Neural cell (in vitro differentiated cells): ENCODE measurements around the gene KNTC1. TPM values are rescaled to one million over a fixed set of nuclear protein-coding genes. Genes with fewer than 3 reads are reported as not detected.
A peak's percentile ranks its signal among the peaks of the same experiment; 100 is the strongest.

Experiments used
- H2AFZ ChIP-seq: fragments of 200-600, 300-800 bp; sonication (generic), shearing (Covaris generic); 2 replicates; pipeline ENCODE4 v1.6.0; 2014; ENCODE audit warnings: low read depth, mild to moderate bottlenecking, antibody characterized with exemption, low read length, moderate library complexity
- H3F3A ChIP-seq: fragments of 200-600 bp; shearing (Covaris generic); 2 replicates; pipeline ENCODE4 v1.6.1; 2016; ENCODE audit warnings: mild to moderate bottlenecking, moderate library complexity, mixed read lengths, antibody characterized with exemption, low read length; ENCODE audit not compliant: insufficient read depth, poor library complexity, severe bottlenecking
- H3K27ac ChIP-seq: fragments of 200-600, 300-800 bp; sonication (generic), shearing (Covaris generic); 2 replicates; pipeline ENCODE4 v1.5.1; 2014; ENCODE audit warnings: mild to moderate bottlenecking, low read length, moderate library complexity
- H3K27me3 ChIP-seq: fragments of 300-800, 200-600 bp; sonication (generic), shearing (Covaris generic); 2 replicates; pipeline ENCODE4 v1.6.0; 2014; ENCODE audit warnings: mild to moderate bottlenecking, low read depth, low read length, moderate library complexity; ENCODE audit not compliant: insufficient read depth
- H3K36me3 ChIP-seq: fragments of 300-800, 200-600 bp; sonication (generic), shearing (Covaris generic); 2 replicates; pipeline ENCODE4 v1.5.1; 2014; ENCODE audit warnings: mild to moderate bottlenecking, antibody characterized with exemption, low read length, moderate library complexity; ENCODE audit not compliant: insufficient read depth
- H3K4me2 ChIP-seq: fragments of 300-800, 200-600 bp; sonication (generic), shearing (Covaris generic); 2 replicates; pipeline ENCODE4 v1.6.0; 2014; ENCODE audit warnings: mild to moderate bottlenecking, low read length
- H3K4me3 ChIP-seq: fragments of 300-800, 200-600 bp; sonication (generic), shearing (Covaris generic); 2 replicates; pipeline ENCODE4 v1.5.1; 2014; ENCODE audit warnings: mild to moderate bottlenecking, low read length, moderate library complexity
- H3K79me2 ChIP-seq: fragments of 200-600 bp; shearing (Covaris generic); replicated peaks from 2 replicates; pipeline ENCODE4 v1.6.0; 2014; ENCODE audit warnings: mild to moderate bottlenecking, low read length, moderate library complexity; ENCODE audit not compliant: insufficient read depth
- H3K9ac ChIP-seq: fragments of 300-800, 200-600 bp; sonication (generic), shearing (Covaris generic); 2 replicates; pipeline ENCODE4 v1.6.1; 2016; ENCODE audit warnings: mild to moderate bottlenecking, low read length, mixed read lengths
- H3K9me2 ChIP-seq: fragments of 200-600 bp; shearing (Covaris generic); 2 replicates; pipeline ENCODE4 v1.6.1; 2016; ENCODE audit warnings: mild to moderate bottlenecking, low read length, mixed read lengths; ENCODE audit not compliant: insufficient read depth
- H3K9me3 ChIP-seq: fragments of 200-600, 300-800 bp; sonication (generic), shearing (Covaris generic); 2 replicates; pipeline ENCODE4 v1.6.1; 2016; ENCODE audit warnings: mild to moderate bottlenecking, mixed run types, low read length, moderate library complexity, mixed read lengths
- H4K20me1 ChIP-seq: fragments of 200-600 bp; shearing (Covaris generic); 2 replicates; pipeline ENCODE4 v1.6.1; 2016; ENCODE audit warnings: mild to moderate bottlenecking, mixed run types; ENCODE audit not compliant: insufficient read depth
- CTCF ChIP-seq: fragments of 450-650 bp; IDR thresholded peaks from 2 replicates; pipeline ENCODE4 v1.5.1; 2014; ENCODE audit warnings: antibody characterized with exemption, mild to moderate bottlenecking, moderate library complexity; ENCODE audit not compliant: poor library complexity, severe bottlenecking
- EP300 ChIP-seq: fragments of 450-650 bp; conservative IDR thresholded peaks from 2 replicates; pipeline ENCODE4 v1.6.1; 2014; ENCODE audit warnings: antibody characterized with exemption, mild to moderate bottlenecking, moderate library complexity; ENCODE audit not compliant: poor library complexity, severe bottlenecking
- EZH2 ChIP-seq: fragments of 200-600, 300-800 bp; shearing (Covaris generic), sonication (generic); IDR thresholded peaks from 2 replicates; pipeline ENCODE4 v1.6.1; 2014; ENCODE audit warnings: antibody characterized with exemption, low read length, borderline replicate concordance, mild to moderate bottlenecking; ENCODE audit not compliant: insufficient read depth, poor library complexity, severe bottlenecking
- MXI1 ChIP-seq: fragments of 450-650 bp; conservative IDR thresholded peaks from 2 replicates; pipeline ENCODE4 v1.6.1; 2014; ENCODE audit warnings: antibody characterized with exemption, mild to moderate bottlenecking; ENCODE audit not compliant: poor library complexity, severe bottlenecking
- POLR2AphosphoS5 ChIP-seq: IDR thresholded peaks from 2 replicates; pipeline ENCODE4 v1.6.1; 2012
- RAD21 ChIP-seq: fragments of 450-650 bp; conservative IDR thresholded peaks from 2 replicates; pipeline ENCODE4 v1.6.1; 2014; ENCODE audit warnings: antibody characterized with exemption, mild to moderate bottlenecking, moderate library complexity
- REST ChIP-seq: IDR thresholded peaks from 2 replicates; pipeline ENCODE4 v1.6.1; 2012; ENCODE audit warnings: borderline replicate concordance
- SMC3 ChIP-seq: fragments of 450-650 bp; conservative IDR thresholded peaks from 2 replicates; pipeline ENCODE4 v1.6.1; 2014; ENCODE audit warnings: antibody characterized with exemption, mild to moderate bottlenecking, moderate library complexity; ENCODE audit not compliant: poor library complexity
- TAF1 ChIP-seq: IDR thresholded peaks from 2 replicates; pipeline ENCODE4 v1.6.1; 2012; ENCODE audit warnings: low read depth
- polyA minus RNA-seq: library from RNA; depleted of rRNA, polyadenylated mRNA; stranded (reverse); fragments of >200 nt; gene quantifications from 2 replicates; pipeline ENCODE4 v1.2.3, GENCODE V29; 2014
- polyA plus RNA-seq: library from polyadenylated mRNA; depleted of rRNA; stranded (reverse); fragments of >200 nt; gene quantifications from 2 replicates; pipeline ENCODE4 v1.2.3, GENCODE V29; 2014

The KNTC1 gene, protein sequence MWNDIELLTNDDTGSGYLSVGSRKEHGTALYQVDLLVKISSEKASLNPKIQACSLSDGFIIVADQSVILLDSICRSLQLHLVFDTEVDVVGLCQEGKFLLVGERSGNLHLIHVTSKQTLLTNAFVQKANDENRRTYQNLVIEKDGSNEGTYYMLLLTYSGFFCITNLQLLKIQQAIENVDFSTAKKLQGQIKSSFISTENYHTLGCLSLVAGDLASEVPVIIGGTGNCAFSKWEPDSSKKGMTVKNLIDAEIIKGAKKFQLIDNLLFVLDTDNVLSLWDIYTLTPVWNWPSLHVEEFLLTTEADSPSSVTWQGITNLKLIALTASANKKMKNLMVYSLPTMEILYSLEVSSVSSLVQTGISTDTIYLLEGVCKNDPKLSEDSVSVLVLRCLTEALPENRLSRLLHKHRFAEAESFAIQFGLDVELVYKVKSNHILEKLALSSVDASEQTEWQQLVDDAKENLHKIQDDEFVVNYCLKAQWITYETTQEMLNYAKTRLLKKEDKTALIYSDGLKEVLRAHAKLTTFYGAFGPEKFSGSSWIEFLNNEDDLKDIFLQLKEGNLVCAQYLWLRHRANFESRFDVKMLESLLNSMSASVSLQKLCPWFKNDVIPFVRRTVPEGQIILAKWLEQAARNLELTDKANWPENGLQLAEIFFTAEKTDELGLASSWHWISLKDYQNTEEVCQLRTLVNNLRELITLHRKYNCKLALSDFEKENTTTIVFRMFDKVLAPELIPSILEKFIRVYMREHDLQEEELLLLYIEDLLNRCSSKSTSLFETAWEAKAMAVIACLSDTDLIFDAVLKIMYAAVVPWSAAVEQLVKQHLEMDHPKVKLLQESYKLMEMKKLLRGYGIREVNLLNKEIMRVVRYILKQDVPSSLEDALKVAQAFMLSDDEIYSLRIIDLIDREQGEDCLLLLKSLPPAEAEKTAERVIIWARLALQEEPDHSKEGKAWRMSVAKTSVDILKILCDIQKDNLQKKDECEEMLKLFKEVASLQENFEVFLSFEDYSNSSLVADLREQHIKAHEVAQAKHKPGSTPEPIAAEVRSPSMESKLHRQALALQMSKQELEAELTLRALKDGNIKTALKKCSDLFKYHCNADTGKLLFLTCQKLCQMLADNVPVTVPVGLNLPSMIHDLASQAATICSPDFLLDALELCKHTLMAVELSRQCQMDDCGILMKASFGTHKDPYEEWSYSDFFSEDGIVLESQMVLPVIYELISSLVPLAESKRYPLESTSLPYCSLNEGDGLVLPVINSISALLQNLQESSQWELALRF (N-terminal part only)
- polyA plus RNA-seq (16.2 and 23.2 TPM in 2 replicates), polyA minus RNA-seq (22.6 TPM in 2 replicates)

DNA sequence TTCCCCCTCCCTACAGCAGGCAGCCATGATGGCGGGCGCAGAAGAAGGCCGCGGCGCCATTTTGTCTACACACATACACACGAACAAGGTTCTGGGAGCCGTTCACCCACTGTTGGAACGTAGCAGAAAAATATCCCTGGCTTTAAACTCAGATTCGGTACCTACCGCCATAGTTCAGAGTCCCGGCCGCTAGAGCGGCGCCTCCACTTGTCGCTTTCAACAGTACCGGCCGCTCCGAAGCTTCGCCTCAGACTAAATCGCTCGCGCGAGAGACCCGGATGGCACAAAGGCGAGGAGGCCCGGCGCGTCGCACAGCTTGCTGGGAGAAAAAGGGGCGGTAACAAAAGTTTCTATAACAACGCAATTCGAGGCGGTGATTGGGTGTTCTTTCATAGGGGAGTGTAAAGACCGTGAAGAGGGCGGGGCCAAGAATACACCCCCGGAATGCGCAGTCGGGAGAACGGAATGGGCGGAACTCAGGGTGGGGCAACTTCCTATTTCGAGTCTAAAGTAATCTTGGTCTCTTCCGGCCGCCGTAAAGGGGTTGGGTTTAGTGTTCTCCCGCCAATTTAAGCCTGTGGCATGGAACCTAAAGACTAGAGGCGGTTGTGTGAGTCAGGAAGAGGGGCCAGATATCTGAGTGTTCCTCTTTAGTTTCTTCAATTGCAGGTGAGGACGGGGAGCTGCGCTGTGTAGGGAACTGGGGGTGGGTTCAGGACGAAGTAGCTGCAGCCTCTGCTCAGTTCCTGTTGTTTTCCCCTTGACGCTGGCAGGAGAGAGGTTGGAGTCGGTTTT lies at the start of gene KNTC1, which contains the start of gene RSRC2:
KNTC1 (plus strand) TSS at position 567 of the 795 bp plus-strand sequence. CDS start 2,815 bp downstream, outside the sequence.
RSRC2 (minus strand) TSS at position 254 of the 795 bp plus-strand sequence; CDS start at position 171, 83 bp downstream.
- H3K9me2 ChIP-seq, result no peaks in the 10 kb centered on the region
- H3K9me3 ChIP-seq, result no peaks in the 10 kb centered on the region
- no peaks in the 10 kb centered on the region for H3F3A ChIP-seq
- peaks cover 11% of the 10 kb centered on the region for H4K20me1 ChIP-seq
- peak within 1 kb of the TSS; percentile 89 for H3K4me3 ChIP-seq
- peak within 1 kb of the TSS; percentile 94 for H3K4me2 ChIP-seq
- no peaks in the 10 kb centered on the region for H3K36me3 ChIP-seq
- H3K79me2 ChIP-seq, result peaks cover 63% of the 10 kb centered on the region
- H3K9ac ChIP-seq, result peak within 1 kb of the TSS; percentile 98
- H2AFZ ChIP-seq, result peak within 1 kb of the TSS; percentile 71
- H3K27ac ChIP-seq, result peak within 1 kb of the TSS; percentile 100
- no peaks in the 10 kb centered on the region for H3K27me3 ChIP-seq
- peak; percentile 96 for TF ChIP-seq REST
- no peak for TF ChIP-seq CTCF
- TF ChIP-seq RAD21, result no peak
- peak; percentile 79 for TF ChIP-seq EP300
- peak; percentile 86 for TF ChIP-seq TAF1
- TF ChIP-seq POLR2AphosphoS5, result peak; percentile 93
- TF ChIP-seq MXI1, result peak; percentile 91
- no peak for TF ChIP-seq EZH2
- TF ChIP-seq SMC3, result peak; percentile 24
